Endothelial cell of umbilical vein (primary cell): Measurements from ENCODE around the gene RPL13. TPM values are rescaled to one million over a fixed set of nuclear protein-coding genes. Genes with fewer than 3 reads are reported as not detected.

Experiments
- BruUV-seq: library from RNA; stranded (reverse); fragments of 400-500 nt; replicated peaks from 2 replicates; lab custom pipeline; 2021; lab: Mats Ljungman, UMichigan
- CTCF ChIA-PET: fragments of 300-600, 350-600 bp; sonication (Branson Sonifier 250); formaldehyde crosslinking; loops from one replicate; lab custom pipeline; 2021; ENCODE audit warnings: antibody characterized with exemption, inconsistent platforms; lab: Charles Lee
- POLR2A ChIA-PET: fragments of 300-600, 350-600 bp; sonication (Branson Sonifier 250); formaldehyde crosslinking; loops from one replicate; lab custom pipeline; 2021; ENCODE audit warnings: antibody characterized with exemption, inconsistent platforms; lab: Charles Lee
- DNase-seq: peaks from one replicate; pipeline ENCODE4 v3.0.0-alpha.2; 2011; ENCODE audit warnings: low read depth, low spot score
- FAIRE-seq: peaks from 2 replicates; lab custom pipeline; 2011; peaks lifted over from hg19 to GRCh38; lab: Jason Lieb, UNC
- H2AFZ ChIP-seq: 2 replicates; pipeline ENCODE4 v1.6.0; 2012; ENCODE audit warnings: low read depth, low read length, control low read depth, inconsistent platforms
- H3K27ac ChIP-seq: 2 replicates; pipeline ENCODE4 v1.5.1; 2011; ENCODE audit warnings: low read depth, mild to moderate bottlenecking, control low read depth, low read length, moderate library complexity; ENCODE audit not compliant: insufficient read depth
- H3K27me3 ChIP-seq, 2 experiments: 2 replicates each; pipeline versions ENCODE4 v1.6.0 to v1.6.1; 2011; ENCODE audit warnings: low read length in 2 of 2, mixed read lengths in 1 of 2; ENCODE audit not compliant: control insufficient read depth in 2 of 2, insufficient read depth in 2 of 2
- H3K36me3 ChIP-seq, 2 experiments: 2 replicates in 1 of 2; 3 replicates in 1 of 2; pipeline ENCODE4 v1.5.1; 2011; ENCODE audit warnings: low read length in 2 of 2, mild to moderate bottlenecking in 1 of 2, moderate library complexity in 1 of 2; ENCODE audit not compliant: control insufficient read depth in 2 of 2, insufficient read depth in 2 of 2; ENCODE audit errors: extremely low read depth in 1 of 2
- H3K4me1 ChIP-seq: 3 replicates; pipeline ENCODE4 v1.5.1; 2011; ENCODE audit warnings: mild to moderate bottlenecking, low read length; ENCODE audit not compliant: control insufficient read depth, insufficient read depth; ENCODE audit errors: extremely low read depth
- H3K4me2 ChIP-seq: 2 replicates; pipeline ENCODE4 v1.6.1; 2011; ENCODE audit warnings: low read length, control low read depth, mixed read lengths; ENCODE audit not compliant: insufficient read depth
- H3K4me3 ChIP-seq, 3 experiments: fragments of 200-600 bp in 1 of 3; sonication (generic), shearing (Covaris generic) in 1 of 3; replicated peaks in 1 of 3; 2 replicates each; pipeline ENCODE4 v1.5.1; 2011 to 2016; ENCODE audit warnings: control low read depth in 3 of 3, low read length in 3 of 3, mild to moderate bottlenecking in 2 of 3, inconsistent platforms in 1 of 3, low read depth in 1 of 3, moderate library complexity in 1 of 3; ENCODE audit not compliant: insufficient read depth in 1 of 3
- H3K79me2 ChIP-seq: 2 replicates; pipeline ENCODE4 v1.6.0; 2012; ENCODE audit warnings: low read length, inconsistent platforms; ENCODE audit not compliant: control insufficient read depth, insufficient read depth
- H3K9ac ChIP-seq: replicated peaks from 2 replicates; pipeline ENCODE3; 2011; ENCODE audit warnings: low read length, control low read depth; ENCODE audit not compliant: insufficient read depth; ENCODE audit errors: extremely low read depth
- H3K9me1 ChIP-seq: replicated peaks from 3 replicates; pipeline ENCODE4 v1.6.0; 2011; ENCODE audit warnings: mild to moderate bottlenecking, low read length; ENCODE audit not compliant: control insufficient read depth, insufficient read depth; ENCODE audit errors: extremely low read depth
- H3K9me3 ChIP-seq: replicated peaks from 2 replicates; pipeline ENCODE4 v1.5.1; 2012; ENCODE audit warnings: low read length, inconsistent platforms; ENCODE audit not compliant: control insufficient read depth, insufficient read depth
- H4K20me1 ChIP-seq: replicated peaks from 2 replicates; pipeline ENCODE3; 2011; ENCODE audit warnings: mild to moderate bottlenecking, low read length; ENCODE audit not compliant: control insufficient read depth, insufficient read depth; ENCODE audit errors: extremely low read depth
- CTCF ChIP-seq, 2 donors: IDR thresholded peaks; 1 replicate in 1 of 2; 2 replicates in 1 of 2; pipeline ENCODE4 v1.5.1; 2011; ENCODE audit warnings: low read length in 2 of 2, mild to moderate bottlenecking in 2 of 2, moderate library complexity in 2 of 2, control low read depth in 1 of 2, inconsistent platforms in 1 of 2, low read depth in 1 of 2; ENCODE audit not compliant: insufficient read depth in 1 of 2; ENCODE audit errors: extremely low read depth in 1 of 2
- EZH2 ChIP-seq: IDR thresholded peaks from 2 replicates; pipeline ENCODE4 v1.6.1; 2012; ENCODE audit warnings: borderline replicate concordance, low read depth, mild to moderate bottlenecking, moderate library complexity, low read length, inconsistent platforms; ENCODE audit not compliant: severe bottlenecking
- FOS ChIP-seq: IDR thresholded peaks from 2 replicates; pipeline ENCODE4 v1.6.1; 2011; ENCODE audit warnings: mild to moderate bottlenecking, low read length, moderate library complexity, borderline replicate concordance; ENCODE audit not compliant: insufficient read depth
- GATA2 ChIP-seq: IDR thresholded peaks from 2 replicates; pipeline ENCODE4 v1.7.0; 2011; ENCODE audit warnings: low read depth, mild to moderate bottlenecking, moderate library complexity, mixed read lengths, low read length; ENCODE audit not compliant: insufficient read length, insufficient read depth
- JUN ChIP-seq: IDR thresholded peaks from 2 replicates; pipeline ENCODE4 v1.6.1; 2011; ENCODE audit warnings: borderline replicate concordance, low read depth; ENCODE audit not compliant: insufficient read length, insufficient read depth
- MAX ChIP-seq: IDR thresholded peaks from 2 replicates; pipeline ENCODE4 v1.6.1; 2011; ENCODE audit not compliant: insufficient read depth, insufficient read length
- MYC ChIP-seq: IDR thresholded peaks from one replicate; pipeline ENCODE4 v1.6.1; 2011; ENCODE audit warnings: mild to moderate bottlenecking, low read depth, low read length
- POLR2A ChIP-seq: IDR thresholded peaks from 2 replicates; pipeline ENCODE4 v1.6.1; 2012; ENCODE audit warnings: low read depth, mild to moderate bottlenecking, control low read depth, low read length
- POLR2AphosphoS5 ChIP-seq: IDR thresholded peaks from 2 replicates; pipeline ENCODE4 v1.6.1; 2012; ENCODE audit warnings: low read depth, mild to moderate bottlenecking, control low read depth, low read length, moderate library complexity; ENCODE audit not compliant: insufficient read depth
- dilution Hi-C: fragments of 300-500 bp; cut with MboI; formaldehyde crosslinking; loops from one replicate; pipeline ENCODE4 v1.15.0; 2019; ENCODE audit warnings: low sequenced_read_pairs; ENCODE audit not compliant: extremely low pct_ligation_motif_present
- intact Hi-C: fragments of 100-400 bp; cut with micrococcal nuclease; formaldehyde crosslinking; loops from one replicate; pipeline ENCODE4 v1.10.0; 2022
- polyA plus RNA-seq, 4 experiments: library from polyadenylated mRNA; depleted of rRNA in 3 of 4; stranded (reverse) in 3 of 4; unstranded in 1 of 4; fragments of >200 nt; gene quantifications; 2 replicates each; pipeline versions ENCODE4 v1.2.1 to v1.2.3, GENCODE V29; 2011 to 2012; ENCODE audit warnings: missing spikeins in 1 of 4
- total RNA-seq: library from RNA; stranded (reverse); gene quantifications from 2 replicates; pipeline ENCODE4 v1.2.3, GENCODE V29; 2021

RPL13 gene
- total and polyA plus RNA-seq, 2 donors (not counting 3 experiments of a cell fraction or from before 2014, with no cell fraction given), result 1,463 to 5,670 TPM

- no peak overlapping the region for H3K4me3 ChIP-seq
- no peaks in the 10 kb centered on the region for H3K36me3 ChIP-seq
- no peak overlapping the region for H3K9ac ChIP-seq
- TF ChIP-seq MYC (no peak), GATA2 (no peak), MAX (no peak)
- FAIRE-seq, result no peak
- H3K4me2 ChIP-seq, result no peak overlapping the region
- dilution Hi-C loops (no loop called here), intact Hi-C loops (loop anchor here (5.0 kb wide), 1 partner anchor 39 kb away; no protein-coding TSS in a partner anchor)
- H2AFZ ChIP-seq, result no peak overlapping the region
- no peaks in the 10 kb centered on the region for H3K27me3 ChIP-seq
- CTCF ChIA-PET, result interaction anchor here (0.8 to 1.6 kb wide), 3 partner anchors 17 to 19 kb away, joined by 3 to 4 read pairs (median 3); no protein-coding TSS in a partner anchor
- peaks cover 18% of the 10 kb centered on the region for H3K4me1 ChIP-seq
- BruUV-seq, result no TSS peak
- no peaks in the 10 kb centered on the region for H3K79me2 ChIP-seq
- no peaks in the 10 kb centered on the region for H4K20me1 ChIP-seq
- POLR2A ChIA-PET, result no interaction called here
- no peaks in the 10 kb centered on the region for H3K9me1 ChIP-seq
- DNase-seq, result no peak
- H3K27ac ChIP-seq, result no peak overlapping the region
- no peaks in the 10 kb centered on the region for H3K9me3 ChIP-seq
Measured at GRCh38 chr16:89583197-89583894, 22.9 kb downstream of the RPL13 start.

- Histone ChIP-seq H3K4me1 (peaks cover 18% of the 10 kb centered on the region), H3K4me2 (no peak overlapping the region), H4K20me1 (no peaks in the 10 kb centered on the region), H3K79me2 (no peaks in the 10 kb centered on the region), H3K9me3 (no peaks in the 10 kb centered on the region), H3K36me3 (no peaks in the 10 kb centered on the region), H3K4me3 (no peak overlapping the region), H3K9ac (no peak overlapping the region), H3K9me1 (no peaks in the 10 kb centered on the region), H3K27ac (no peak overlapping the region), H2AFZ (no peak overlapping the region), H3K27me3 (no peaks in the 10 kb centered on the region)
- ChIA-PET POLR2A (no interaction called here), CTCF (interaction anchor here (1.2 to 1.6 kb wide), 2 partner anchors 18 kb away, joined by 3 to 4 read pairs; no protein-coding TSS in a partner anchor)
- BruUV-seq, result no TSS peak
- no peak for TF ChIP-seq CTCF (IDR thresholded peaks at IDR 0.05; ENCODE audit: extremely low read depth in 1 of 2, insufficient read depth in 1 of 2, low read depth in 1 of 2, low read length in 2 of 2)
- TF ChIP-seq POLR2AphosphoS5, result no peak
- TF ChIP-seq POLR2A, result no peak
- no peak for TF ChIP-seq MYC
- TF ChIP-seq GATA2, result no peak
- TF ChIP-seq MAX, result no peak
- TF ChIP-seq EZH2, result no peak
- TF ChIP-seq FOS, result no peak
- TF ChIP-seq JUN, result no peak
- dilution Hi-C loops, result no loop called here
- intact Hi-C loops, result loop anchor here (5.0 kb wide), 1 partner anchor 38 kb away; no protein-coding TSS in a partner anchor
- no peak for DNase-seq
- no peak for FAIRE-seq
Measured at GRCh38 chr16:89583895-89584644, 23.6 kb downstream of the RPL13 start.
